Liver (tissue), 9 donors: ENCODE data around the gene SHH. TPM values are rescaled to one million over a fixed set of nuclear protein-coding genes. Genes with fewer than 3 reads are reported as not detected.

Experiments used
- DNase-seq: peaks from one replicate; pipeline ENCODE4 v3.0.0-alpha.2; 2017; ENCODE audit warnings: low spot score
- H3K27ac ChIP-seq, 2 donors: one replicate each; pipeline ENCODE4 v1.7.0; 2013; ENCODE audit warnings: inconsistent platforms in 2 of 2, low read length in 2 of 2, control low read depth in 1 of 2, low read depth in 1 of 2, mild to moderate bottlenecking in 1 of 2
- H3K27me3 ChIP-seq, 4 donors: one replicate each; pipeline versions ENCODE4 v1.6.1 to v1.7.0; 2013; ENCODE audit warnings: low read length in 3 of 4, inconsistent platforms in 1 of 4, mild to moderate bottlenecking in 1 of 4, moderate library complexity in 1 of 4; ENCODE audit not compliant: control insufficient read depth in 4 of 4, insufficient read depth in 4 of 4
- H3K36me3 ChIP-seq, 4 donors: one replicate each; pipeline versions ENCODE4 v1.6.1 to v1.7.0; 2013; ENCODE audit warnings: low read length in 3 of 4, mild to moderate bottlenecking in 3 of 4, low read depth in 1 of 4, moderate library complexity in 1 of 4; ENCODE audit not compliant: control insufficient read depth in 4 of 4, insufficient read depth in 3 of 4
- H3K4me1 ChIP-seq, 4 donors: one replicate each; pipeline versions ENCODE4 v1.6.1 to v1.7.0; 2013; ENCODE audit warnings: low read length in 3 of 4, mild to moderate bottlenecking in 3 of 4, moderate library complexity in 1 of 4; ENCODE audit not compliant: control insufficient read depth in 4 of 4, insufficient read depth in 4 of 4
- H3K4me3 ChIP-seq, 3 donors: one replicate each; pipeline versions ENCODE4 v1.6.1 to v1.7.0; 2013; ENCODE audit warnings: low read length in 3 of 3, control low read depth in 1 of 3, low read depth in 1 of 3, mild to moderate bottlenecking in 1 of 3
- H3K9ac ChIP-seq, 2 donors: one replicate each; pipeline ENCODE4 v1.7.0; 2013; ENCODE audit warnings: low read length in 2 of 2, mild to moderate bottlenecking in 2 of 2, moderate library complexity in 2 of 2, control low read depth in 1 of 2, low read depth in 1 of 2
- H3K9me3 ChIP-seq, 4 donors: one replicate each; pipeline versions ENCODE4 v1.6.1 to v1.7.0; 2013; ENCODE audit warnings: low read length in 3 of 4; ENCODE audit not compliant: control insufficient read depth in 4 of 4
- ATF3 ChIP-seq: IDR thresholded peaks from 2 replicates; pipeline ENCODE4 v1.6.1; 2016; ENCODE audit warnings: antibody characterized with exemption
- CTCF ChIP-seq: fragments of 150-350 bp; IDR thresholded peaks from 2 replicates; pipeline ENCODE4 v1.5.1; 2017; ENCODE audit warnings: improper control_type of control experiment, low read depth, low read length; ENCODE audit not compliant: missing input control
- EGR1 ChIP-seq, 2 donors: IDR thresholded peaks; 2 replicates each; pipeline ENCODE4 v1.6.1; 2016 to 2018; ENCODE audit warnings: antibody characterized with exemption in 2 of 2, low read depth in 2 of 2
- FOXA1 ChIP-seq: IDR thresholded peaks from 2 replicates; pipeline ENCODE4 v1.6.1; 2016; ENCODE audit warnings: antibody characterized with exemption
- FOXA2 ChIP-seq: IDR thresholded peaks from 2 replicates; pipeline ENCODE4 v1.6.1; 2016; ENCODE audit warnings: antibody characterized with exemption
- GABPA ChIP-seq, 2 donors: IDR thresholded peaks in 1 of 2; conservative IDR thresholded peaks in 1 of 2; 2 replicates each; pipeline ENCODE4 v1.6.1; 2016; ENCODE audit warnings: antibody characterized with exemption in 2 of 2, mild to moderate bottlenecking in 1 of 2, moderate library complexity in 1 of 2
- HNF4A ChIP-seq, 2 donors: conservative IDR thresholded peaks; 2 replicates each; pipeline ENCODE4 v1.6.1; 2016; ENCODE audit warnings: antibody characterized with exemption in 2 of 2, mild to moderate bottlenecking in 2 of 2
- HNF4G ChIP-seq: IDR thresholded peaks from 2 replicates; pipeline ENCODE4 v1.6.1; 2016; ENCODE audit warnings: antibody characterized with exemption
- JUND ChIP-seq, 2 donors: IDR thresholded peaks; 2 replicates each; pipeline ENCODE4 v1.6.1; 2016; ENCODE audit warnings: antibody characterized with exemption in 2 of 2
- MAX ChIP-seq: IDR thresholded peaks from 2 replicates; pipeline ENCODE4 v1.6.1; 2016; ENCODE audit warnings: antibody characterized with exemption
- NR2F2 ChIP-seq: IDR thresholded peaks from 2 replicates; pipeline ENCODE4 v1.6.1; 2016; ENCODE audit warnings: antibody characterized with exemption
- RAD21 ChIP-seq, 2 donors: IDR thresholded peaks; 2 replicates each; pipeline ENCODE4 v1.6.1; 2016; ENCODE audit warnings: antibody characterized with exemption in 2 of 2, mild to moderate bottlenecking in 2 of 2
- RXRA ChIP-seq, 2 donors: IDR thresholded peaks; 2 replicates each; pipeline ENCODE4 v1.6.1; 2017 to 2018; ENCODE audit warnings: antibody characterized with exemption in 2 of 2, mild to moderate bottlenecking in 1 of 2
- SP1 ChIP-seq: IDR thresholded peaks from 2 replicates; pipeline ENCODE4 v1.6.1; 2018; ENCODE audit warnings: antibody characterized with exemption, mild to moderate bottlenecking
- TAF1 ChIP-seq: conservative IDR thresholded peaks from 2 replicates; pipeline ENCODE4 v1.6.1; 2016; ENCODE audit warnings: antibody characterized with exemption, mild to moderate bottlenecking
- YY1 ChIP-seq: IDR thresholded peaks from 2 replicates; pipeline ENCODE4 v1.6.1; 2016; ENCODE audit warnings: antibody characterized with exemption, mild to moderate bottlenecking
- WGBS: extraction: QIAGEN DNeasy Blood & Tissue Kit; methylation state at CpG from one replicate; pipeline ENCODE4 v1.1.7; 2013; 5-methylcytosine and 5-hydroxymethylcytosine counted together
- polyA plus RNA-seq, 2 donors: library from polyadenylated mRNA; stranded (reverse) in 1 of 2; unstranded in 1 of 2; fragments of 200-250 nt in 1 of 2; fragments of >200 nt in 1 of 2; fragmentation: Nextera tagmentation in 1 of 2; extraction: Ambion mirVana in 1 of 2; gene quantifications; one replicate each; pipeline versions ENCODE4 v1.2.1 to v1.2.3, GENCODE V29; 2013 to 2015
- total RNA-seq, 2 donors: library from RNA; depleted of rRNA; stranded (reverse); fragments of >200 nt; gene quantifications; one replicate each; pipeline ENCODE4 v1.2.3, GENCODE V29; 2014
- TF ChIP-seq, protein P1 (sequence below): IDR thresholded peaks from 2 replicates; pipeline ENCODE4 v1.6.1; 2016; ENCODE audit warnings: antibody characterized with exemption, mild to moderate bottlenecking
- TF ChIP-seq, protein P2 (sequence below): IDR thresholded peaks from 2 replicates; pipeline ENCODE4 v1.6.1; 2016; ENCODE audit warnings: antibody characterized with exemption
- donor health status: healthy.
- donor health status: healthy.
- donor health status: healthy.
- donor health status: healthy.
- donor health status: healthy.

The SHH gene
- total and polyA plus RNA-seq, 4 donors, result 3.9 to 10.0 (median 5.2) TPM

GRCh38 chr7:155808549-155809331, 3.5 kb downstream of the SHH start:
- WGBS, result under 1% methylated on average over 64 of the region's 64 CpGs
- DNase-seq, result peak; percentile 64
- Histone ChIP-seq H3K9me3 (no peaks in the 10 kb centered on the region), H3K27ac (peak overlapping the region; percentile 93 to 99), H3K9ac (peak overlapping the region; percentile 41 to 74), H3K27me3 (no peaks in the 10 kb centered on the region), H3K36me3 (peaks cover 0 to 3% (median under 1%) of the 10 kb centered on the region in 4 donors), H3K4me3 (peak overlapping the region; percentile 66 to 81 (median 80)), H3K4me1 (peaks cover 11 to 78% (median 41%) of the 10 kb centered on the region in 4 donors)
- TF ChIP-seq TAF1, result peak; percentile 76
- TF ChIP-seq YY1, result peak; percentile 76
- TF ChIP-seq NR2F2, result no peak
- TF ChIP-seq ATF3, result no peak
- TF ChIP-seq FOXA1, result no peak
- TF ChIP-seq RAD21 (IDR thresholded peaks at IDR 0.05), result no peak
- no peak for TF ChIP-seq CTCF
- TF ChIP-seq JUND (IDR thresholded peaks at IDR 0.05), result no peak
- no peak for TF ChIP-seq HNF4G
- TF ChIP-seq MAX, result no peak
- no peak for TF ChIP-seq FOXA2
- no peak for TF ChIP-seq SP1
- TF ChIP-seq, protein P1, sequence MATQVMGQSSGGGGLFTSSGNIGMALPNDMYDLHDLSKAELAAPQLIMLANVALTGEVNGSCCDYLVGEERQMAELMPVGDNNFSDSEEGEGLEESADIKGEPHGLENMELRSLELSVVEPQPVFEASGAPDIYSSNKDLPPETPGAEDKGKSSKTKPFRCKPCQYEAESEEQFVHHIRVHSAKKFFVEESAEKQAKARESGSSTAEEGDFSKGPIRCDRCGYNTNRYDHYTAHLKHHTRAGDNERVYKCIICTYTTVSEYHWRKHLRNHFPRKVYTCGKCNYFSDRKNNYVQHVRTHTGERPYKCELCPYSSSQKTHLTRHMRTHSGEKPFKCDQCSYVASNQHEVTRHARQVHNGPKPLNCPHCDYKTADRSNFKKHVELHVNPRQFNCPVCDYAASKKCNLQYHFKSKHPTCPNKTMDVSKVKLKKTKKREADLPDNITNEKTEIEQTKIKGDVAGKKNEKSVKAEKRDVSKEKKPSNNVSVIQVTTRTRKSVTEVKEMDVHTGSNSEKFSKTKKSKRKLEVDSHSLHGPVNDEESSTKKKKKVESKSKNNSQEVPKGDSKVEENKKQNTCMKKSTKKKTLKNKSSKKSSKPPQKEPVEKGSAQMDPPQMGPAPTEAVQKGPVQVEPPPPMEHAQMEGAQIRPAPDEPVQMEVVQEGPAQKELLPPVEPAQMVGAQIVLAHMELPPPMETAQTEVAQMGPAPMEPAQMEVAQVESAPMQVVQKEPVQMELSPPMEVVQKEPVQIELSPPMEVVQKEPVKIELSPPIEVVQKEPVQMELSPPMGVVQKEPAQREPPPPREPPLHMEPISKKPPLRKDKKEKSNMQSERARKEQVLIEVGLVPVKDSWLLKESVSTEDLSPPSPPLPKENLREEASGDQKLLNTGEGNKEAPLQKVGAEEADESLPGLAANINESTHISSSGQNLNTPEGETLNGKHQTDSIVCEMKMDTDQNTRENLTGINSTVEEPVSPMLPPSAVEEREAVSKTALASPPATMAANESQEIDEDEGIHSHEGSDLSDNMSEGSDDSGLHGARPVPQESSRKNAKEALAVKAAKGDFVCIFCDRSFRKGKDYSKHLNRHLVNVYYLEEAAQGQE, result peak; percentile 37
- TF ChIP-seq RXRA (IDR thresholded peaks at IDR 0.05), result no peak
- TF ChIP-seq HNF4A (conservative IDR thresholded peaks at IDR 0.05), result no peak
- TF ChIP-seq, protein P2, sequence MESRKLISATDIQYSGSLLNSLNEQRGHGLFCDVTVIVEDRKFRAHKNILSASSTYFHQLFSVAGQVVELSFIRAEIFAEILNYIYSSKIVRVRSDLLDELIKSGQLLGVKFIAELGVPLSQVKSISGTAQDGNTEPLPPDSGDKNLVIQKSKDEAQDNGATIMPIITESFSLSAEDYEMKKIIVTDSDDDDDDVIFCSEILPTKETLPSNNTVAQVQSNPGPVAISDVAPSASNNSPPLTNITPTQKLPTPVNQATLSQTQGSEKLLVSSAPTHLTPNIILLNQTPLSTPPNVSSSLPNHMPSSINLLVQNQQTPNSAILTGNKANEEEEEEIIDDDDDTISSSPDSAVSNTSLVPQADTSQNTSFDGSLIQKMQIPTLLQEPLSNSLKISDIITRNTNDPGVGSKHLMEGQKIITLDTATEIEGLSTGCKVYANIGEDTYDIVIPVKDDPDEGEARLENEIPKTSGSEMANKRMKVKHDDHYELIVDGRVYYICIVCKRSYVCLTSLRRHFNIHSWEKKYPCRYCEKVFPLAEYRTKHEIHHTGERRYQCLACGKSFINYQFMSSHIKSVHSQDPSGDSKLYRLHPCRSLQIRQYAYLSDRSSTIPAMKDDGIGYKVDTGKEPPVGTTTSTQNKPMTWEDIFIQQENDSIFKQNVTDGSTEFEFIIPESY, result no peak
- peak; percentile 9 to 23 for TF ChIP-seq EGR1 (IDR thresholded peaks at IDR 0.05; ENCODE audit: low read depth in 2 of 2)
- TF ChIP-seq GABPA (IDR thresholded peaks at IDR 0.05 in 1 of 2, conservative IDR thresholded peaks at IDR 0.05 in 1 of 2), result no peak
